A549 (cell line): ENCODE data around the gene PLAC8L1. TPM values are rescaled to one million over a fixed set of nuclear protein-coding genes. Genes with fewer than 3 reads are reported as not detected.
A peak's percentile ranks its signal among the peaks of the same experiment; 100 is the strongest.

Experiments used
- ATAC-seq, 2 experiments: fragments of 200-7000 bp in 1 of 2; fragments of >200 bp in 1 of 2; cut with Nextera tagmentation in 1 of 2; cut with Tn5 transposase in 1 of 2; 3 replicates each; pipeline versions ENCODE4 v1.8.0 to v1.9.1; 2018 to 2020; ENCODE audit warnings: mild to moderate bottlenecking in 1 of 2, moderate library complexity in 1 of 2
- CTCF ChIA-PET: fragments of 300-600 bp; sonication (Branson Sonifier 250); formaldehyde crosslinking; extraction: SDS; loops from one replicate; lab custom pipeline; 2021; ENCODE audit warnings: antibody characterized with exemption, inconsistent platforms; lab: Yijun Ruan, JAX
- POLR2A ChIA-PET: fragments of 350-600 bp; formaldehyde crosslinking; extraction: SDS; loops from one replicate; lab custom pipeline; 2021; ENCODE audit warnings: antibody characterized with exemption, inconsistent platforms; lab: Yijun Ruan, JAX
- DNase-seq, 2 experiments: peaks; one replicate each; pipeline versions ENCODE4 v3.0.0 to v3.0.0-alpha.2; 2011 to 2016; ENCODE audit warnings: low read depth in 1 of 2, low spot score in 1 of 2
- FAIRE-seq: peaks from 2 replicates; lab custom pipeline; 2011; peaks lifted over from hg19 to GRCh38; lab: Jason Lieb, UNC
- H3K27ac ChIP-seq, 2 experiments: fragments of >200 bp; sonication (Bioruptor Twin); formaldehyde crosslinking; 3 replicates each; pipeline ENCODE4 v1.5.1; 2016 to 2017
- H3K4me1 ChIP-seq: fragments of >200 bp; sonication (Bioruptor Twin); formaldehyde crosslinking; 3 replicates; pipeline ENCODE4 v1.6.1; 2016
- H3K4me2 ChIP-seq: fragments of >200 bp; sonication (Bioruptor Twin); formaldehyde crosslinking; 3 replicates; pipeline ENCODE4 v1.6.1; 2016
- H3K4me3 ChIP-seq: fragments of >200 bp; sonication (Bioruptor Twin); formaldehyde crosslinking; 3 replicates; pipeline ENCODE4 v1.5.1; 2016
- H3K9me3 ChIP-seq: fragments of >200 bp; sonication (Bioruptor Twin); formaldehyde crosslinking; 3 replicates; pipeline ENCODE4 v1.6.1; 2016
- BHLHE40 ChIP-seq: IDR thresholded peaks from 2 replicates; pipeline ENCODE4 v1.6.1; 2012; ENCODE audit warnings: low read depth, low read length, inconsistent platforms
- CEBPB ChIP-seq, 2 experiments: fragments of >200 bp in 1 of 2; sonication (Bioruptor Twin) in 1 of 2; formaldehyde crosslinking in 1 of 2; IDR thresholded peaks; 2 replicates each; pipeline ENCODE4 v1.6.1; 2012 to 2016
- EHF ChIP-seq: fragments of 250-450 bp; sonication (Bioruptor Pico); IDR thresholded peaks from 2 replicates; pipeline ENCODE4 v1.5.0; 2020; ENCODE audit warnings: mild to moderate bottlenecking
- FOSB ChIP-seq: fragments of 250-450 bp; sonication (Bioruptor Pico); IDR thresholded peaks from 2 replicates; pipeline ENCODE4 v1.5.0; 2020; ENCODE audit warnings: mild to moderate bottlenecking, moderate library complexity
- FOXS1 ChIP-seq: fragments of 250-450 bp; sonication (Bioruptor Pico); IDR thresholded peaks from 2 replicates; pipeline ENCODE4 v1.5.0; 2020; ENCODE audit warnings: mild to moderate bottlenecking, moderate library complexity
- GATA3 ChIP-seq: IDR thresholded peaks from 2 replicates; pipeline ENCODE4 v1.6.1; 2012; ENCODE audit warnings: borderline replicate concordance
- HOXB13 ChIP-seq: fragments of 250-450 bp; sonication (Bioruptor Pico); IDR thresholded peaks from 2 replicates; pipeline ENCODE4 v1.5.0; 2020; ENCODE audit warnings: low read depth, mild to moderate bottlenecking, moderate library complexity
- HOXB5 ChIP-seq: fragments of 250-450 bp; sonication (Bioruptor Pico); IDR thresholded peaks from 2 replicates; pipeline ENCODE4 v1.5.0; 2020; ENCODE audit warnings: mild to moderate bottlenecking, moderate library complexity
- JUNB ChIP-seq: fragments of >200 bp; sonication (Bioruptor Twin); formaldehyde crosslinking; IDR thresholded peaks from 2 replicates; pipeline ENCODE4 v1.6.1; 2016
- KDM1A ChIP-seq: fragments of 200-600 bp; sonication (generic); IDR thresholded peaks from 2 replicates; pipeline ENCODE4 v1.6.1; 2016; ENCODE audit warnings: low read depth, mild to moderate bottlenecking
- KDM5A ChIP-seq: fragments of 200-600 bp; sonication (generic); IDR thresholded peaks from 2 replicates; pipeline ENCODE4 v1.6.1; 2016; ENCODE audit warnings: antibody characterized with exemption, mild to moderate bottlenecking
- MAZ ChIP-seq: fragments of 150-350 bp; IDR thresholded peaks from 2 replicates; pipeline ENCODE4 v1.6.1; 2014; ENCODE audit warnings: antibody characterized with exemption, low read depth, low read length, borderline replicate concordance
- PHF8 ChIP-seq: fragments of 200-600 bp; sonication (generic); IDR thresholded peaks from 2 replicates; pipeline ENCODE4 v1.6.1; 2016; ENCODE audit warnings: low read depth, mild to moderate bottlenecking, antibody characterized with exemption, moderate library complexity, borderline replicate concordance
- RAD21 ChIP-seq, 2 experiments: fragments of >200 bp in 1 of 2; sonication (Bioruptor Twin) in 1 of 2; formaldehyde crosslinking in 1 of 2; IDR thresholded peaks in 1 of 2; conservative IDR thresholded peaks in 1 of 2; 2 replicates in 1 of 2; 3 replicates in 1 of 2; pipeline ENCODE4 v1.6.1; 2012 to 2018; ENCODE audit warnings: inconsistent platforms in 1 of 2
- RNF2 ChIP-seq: fragments of 200-600 bp; sonication (generic); IDR thresholded peaks from 2 replicates; pipeline ENCODE4 v1.6.1; 2016; ENCODE audit warnings: low read depth, mild to moderate bottlenecking, antibody characterized with exemption, moderate library complexity, borderline replicate concordance
- SMC3 ChIP-seq: fragments of >200 bp; sonication (Bioruptor Twin); formaldehyde crosslinking; IDR thresholded peaks from 3 replicates; pipeline ENCODE4 v1.6.1; 2018; ENCODE audit warnings: inconsistent platforms
- SREBF2 ChIP-seq: fragments of 450-650 bp; IDR thresholded peaks from 2 replicates; pipeline ENCODE4 v1.6.1; 2014; ENCODE audit warnings: mild to moderate bottlenecking, moderate library complexity
- TP53 ChIP-seq: fragments of 250-450 bp; sonication (Bioruptor Pico); IDR thresholded peaks from 2 replicates; pipeline ENCODE4 v1.5.0; 2021; ENCODE audit warnings: mild to moderate bottlenecking, moderate library complexity
- ZFP36 ChIP-seq: fragments of 450-650 bp; IDR thresholded peaks from 2 replicates; pipeline ENCODE4 v1.6.1; 2014; ENCODE audit warnings: borderline replicate concordance; ENCODE audit not compliant: partially characterized antibody
- WGBS: methylation state at CpG from one replicate; pipeline ENCODE4 v1.1.6; 2017; ENCODE audit errors: missing lambda C conversion rate; 5-methylcytosine and 5-hydroxymethylcytosine counted together
- polyA plus RNA-seq, 4 experiments: library from polyadenylated mRNA; depleted of rRNA in 3 of 4; stranded (reverse); fragments of >200 nt; fragmentation: RNase III in 1 of 4; extraction: RNeasy Plus Mini Kit Qiagen cat#74134 plus additional on column Dnase treatment in 1 of 4; gene quantifications; 2 replicates in 3 of 4; 3 replicates in 1 of 4; pipeline ENCODE4 v1.2.3, GENCODE V29; 2011 to 2017
- TF ChIP-seq, protein P1 (sequence below): IDR thresholded peaks from 2 replicates; pipeline ENCODE4 v1.6.1; 2012
- TF ChIP-seq, protein P2 (sequence below): fragments of >200 bp; sonication (Bioruptor Twin); formaldehyde crosslinking; IDR thresholded peaks from 3 replicates; pipeline ENCODE4 v1.5.1; 2016
- TF ChIP-seq, protein P3 (sequence below): IDR thresholded peaks from 2 replicates; pipeline ENCODE4 v1.6.1; 2012; ENCODE audit warnings: low read depth, borderline replicate concordance

The PLAC8L1 gene
- polyA plus RNA-seq, 2 of the 4 experiments (the other 2 are of a cell fraction) = 0.41 to 0.70 TPM

DNA sequence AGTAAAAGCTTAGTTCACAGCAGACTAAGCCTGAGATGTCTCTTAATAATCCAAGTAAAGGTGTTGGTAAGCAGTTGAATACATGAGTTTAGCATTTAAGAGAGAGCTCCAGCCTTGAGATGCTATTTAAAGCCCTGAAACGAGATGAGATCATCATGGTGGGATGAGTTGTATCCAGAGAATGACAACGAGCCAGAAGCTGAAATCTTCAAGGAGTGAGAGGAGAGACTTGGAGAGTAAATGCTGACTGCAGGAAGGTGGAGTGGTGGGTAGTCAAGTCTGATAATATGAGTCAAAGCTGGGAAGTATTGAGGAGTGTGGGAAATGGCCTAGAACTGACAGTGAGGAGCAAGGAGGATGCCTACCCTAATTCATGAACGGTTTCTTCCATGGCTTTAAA, 53.7 kb downstream of the PLAC8L1 start:
- Histone ChIP-seq H3K4me3 (no peak overlapping the region), H3K4me1 (peaks cover 5% of the 10 kb centered on the region; the same call in 2 of the 3 replicates), H3K9me3 (no peaks in the 10 kb centered on the region), H3K27ac (no peak overlapping the region), H3K4me2 (no peak overlapping the region)
- 50% methylated on average over 3 of the region's 3 CpGs for WGBS
- CTCF ChIA-PET = interaction anchor here (0.7 to 8.4 kb wide), 12 partner anchors 10 to 1847 kb away, joined by 3 to 81 read pairs (median 6); partner anchors contain the start of gene PRELID2
- no peak for FAIRE-seq
- TF ChIP-seq RNF2 = no peak
- no peak for TF ChIP-seq ZFP36
- TF ChIP-seq EHF (CRISPR knock-in tag) = no peak
- TF ChIP-seq SREBF2 = no peak
- TF ChIP-seq FOSB (CRISPR knock-in tag) = no peak
- no peak for TF ChIP-seq PHF8
- no peak for ATAC-seq
- POLR2A ChIA-PET = no interaction called here
- DNase-seq = no peak

DNA sequence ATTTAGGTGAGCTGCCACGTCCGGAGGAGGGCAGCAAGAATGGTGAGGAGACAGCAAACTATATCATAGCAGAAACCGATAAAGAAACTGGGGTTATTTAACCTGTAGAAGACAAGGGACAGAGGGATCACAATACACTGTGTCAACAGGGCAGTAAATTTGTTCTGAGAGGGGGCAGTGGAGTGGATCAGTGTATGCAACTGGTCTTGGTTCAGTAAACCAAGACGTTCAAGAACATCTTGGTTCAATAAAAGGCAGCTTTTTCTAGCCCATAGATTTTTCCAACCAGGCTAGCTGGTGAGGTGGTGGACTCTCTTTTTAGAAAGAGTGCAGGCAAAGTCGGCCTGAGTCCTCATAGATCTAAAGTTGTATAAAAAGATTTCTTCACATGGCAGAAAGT, 55.3 kb downstream of the PLAC8L1 start:
- ChIA-PET POLR2A (no interaction called here), CTCF (interaction anchor here (0.6 to 8.4 kb wide), 12 partner anchors 9 to 1846 kb away, joined by 3 to 81 read pairs (median 7); no protein-coding TSS in a partner anchor)
- TF ChIP-seq GATA3 (no peak), MAZ (no peak), KDM1A (no peak), FOSB (CRISPR knock-in tag) (no peak), BHLHE40 (no peak), JUNB (no peak)
- TF ChIP-seq, protein P1, sequence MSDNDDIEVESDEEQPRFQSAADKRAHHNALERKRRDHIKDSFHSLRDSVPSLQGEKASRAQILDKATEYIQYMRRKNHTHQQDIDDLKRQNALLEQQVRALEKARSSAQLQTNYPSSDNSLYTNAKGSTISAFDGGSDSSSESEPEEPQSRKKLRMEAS = no peak
- DNase-seq (no peak), ATAC-seq (no peak), FAIRE-seq (no peak)
- Histone ChIP-seq H3K9me3 (no peaks in the 10 kb centered on the region), H3K4me2 (no peak overlapping the region), H3K27ac (no peak overlapping the region), H3K4me3 (no peak overlapping the region), H3K4me1 (peaks cover 5% of the 10 kb centered on the region; the same call in 2 of the 3 replicates)
- WGBS = 50% methylated on average over 5 of the region's 5 CpGs

DNA sequence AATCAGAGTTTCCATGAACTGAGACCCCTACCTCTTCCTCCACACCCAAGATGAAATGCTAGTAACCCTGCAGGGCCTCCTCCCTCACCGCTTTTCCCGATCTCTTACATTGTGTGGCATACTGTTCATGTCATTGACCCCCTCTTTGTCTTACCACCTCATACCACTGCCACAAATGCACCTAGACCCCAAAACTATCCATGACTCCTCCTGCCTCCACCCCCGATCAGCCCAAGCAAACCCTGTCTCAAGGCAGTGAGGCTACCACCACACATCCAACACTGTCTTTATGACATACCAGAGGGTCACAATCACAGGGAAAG, 55.7 kb downstream of the PLAC8L1 start:
- Histone ChIP-seq H3K4me3 (no peak overlapping the region), H3K4me1 (peaks cover 5% of the 10 kb centered on the region; the same call in 2 of the 3 replicates), H3K9me3 (no peaks in the 10 kb centered on the region), H3K27ac (0 out of 6 replicates have a peak overlapping the region, but pooled peaks of 1 of the 2 experiments have one; percentile 52), H3K4me2 (no peak overlapping the region)
- ChIA-PET CTCF (interaction anchor here (0.8 to 8.4 kb wide), 15 partner anchors 9 to 1845 kb away, joined by 3 to 81 read pairs (median 7); no protein-coding TSS in a partner anchor), POLR2A (no interaction called here)
- DNase-seq (no peak), ATAC-seq (peak; percentile 9 to 55; a peak in 3 of 6 replicates), FAIRE-seq (no peak)
- no peak for TF ChIP-seq FOXS1 (CRISPR knock-in tag)
- TF ChIP-seq, protein P2, sequence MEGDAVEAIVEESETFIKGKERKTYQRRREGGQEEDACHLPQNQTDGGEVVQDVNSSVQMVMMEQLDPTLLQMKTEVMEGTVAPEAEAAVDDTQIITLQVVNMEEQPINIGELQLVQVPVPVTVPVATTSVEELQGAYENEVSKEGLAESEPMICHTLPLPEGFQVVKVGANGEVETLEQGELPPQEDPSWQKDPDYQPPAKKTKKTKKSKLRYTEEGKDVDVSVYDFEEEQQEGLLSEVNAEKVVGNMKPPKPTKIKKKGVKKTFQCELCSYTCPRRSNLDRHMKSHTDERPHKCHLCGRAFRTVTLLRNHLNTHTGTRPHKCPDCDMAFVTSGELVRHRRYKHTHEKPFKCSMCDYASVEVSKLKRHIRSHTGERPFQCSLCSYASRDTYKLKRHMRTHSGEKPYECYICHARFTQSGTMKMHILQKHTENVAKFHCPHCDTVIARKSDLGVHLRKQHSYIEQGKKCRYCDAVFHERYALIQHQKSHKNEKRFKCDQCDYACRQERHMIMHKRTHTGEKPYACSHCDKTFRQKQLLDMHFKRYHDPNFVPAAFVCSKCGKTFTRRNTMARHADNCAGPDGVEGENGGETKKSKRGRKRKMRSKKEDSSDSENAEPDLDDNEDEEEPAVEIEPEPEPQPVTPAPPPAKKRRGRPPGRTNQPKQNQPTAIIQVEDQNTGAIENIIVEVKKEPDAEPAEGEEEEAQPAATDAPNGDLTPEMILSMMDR = peak; percentile 3; the same call in 1 of the 3 replicates
- 2% methylated on average over 3 of the region's 3 CpGs for WGBS

DNA sequence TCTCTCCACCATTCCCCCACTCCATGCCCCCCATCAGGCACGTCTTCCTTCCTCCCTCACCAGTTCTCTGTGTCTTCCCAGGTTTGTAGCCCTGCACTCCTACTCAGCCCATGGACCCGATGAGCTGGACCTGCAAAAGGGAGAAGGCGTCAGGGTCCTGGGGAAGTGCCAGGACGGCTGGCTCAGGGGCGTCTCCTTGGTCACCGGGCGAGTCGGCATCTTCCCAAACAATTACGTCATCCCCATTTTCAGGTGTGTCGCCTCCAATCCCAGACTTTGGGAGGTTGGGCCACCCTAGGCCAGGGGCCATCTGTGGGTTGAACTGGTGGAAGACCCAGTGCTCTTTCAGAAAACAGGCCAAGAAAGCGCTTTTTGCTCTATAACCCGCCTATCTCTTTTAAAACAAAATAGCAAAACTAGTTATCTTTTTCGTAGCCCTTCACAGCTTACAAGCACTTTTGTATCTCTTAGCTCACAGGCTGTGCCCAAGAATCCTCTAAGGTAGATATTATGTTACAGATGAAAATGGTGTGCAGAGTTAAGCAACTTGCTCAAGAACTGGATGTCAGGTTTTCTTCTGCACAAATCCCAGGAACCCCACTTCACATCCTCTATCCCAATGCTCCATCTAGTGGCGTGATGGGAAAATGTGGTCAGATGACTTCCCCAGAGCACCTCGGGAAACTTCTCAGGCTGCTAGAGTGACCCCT, 56.2 kb downstream of the PLAC8L1 start:
- TF ChIP-seq, protein P2 = peak; percentile 91
- TF ChIP-seq CEBPB (IDR thresholded peaks at IDR 0.05) = peak in 1 of 2 experiments; percentile 56; a peak in 3 of 4 replicates
- TF ChIP-seq SMC3 = peak; percentile 82
- TF ChIP-seq, protein P3, sequence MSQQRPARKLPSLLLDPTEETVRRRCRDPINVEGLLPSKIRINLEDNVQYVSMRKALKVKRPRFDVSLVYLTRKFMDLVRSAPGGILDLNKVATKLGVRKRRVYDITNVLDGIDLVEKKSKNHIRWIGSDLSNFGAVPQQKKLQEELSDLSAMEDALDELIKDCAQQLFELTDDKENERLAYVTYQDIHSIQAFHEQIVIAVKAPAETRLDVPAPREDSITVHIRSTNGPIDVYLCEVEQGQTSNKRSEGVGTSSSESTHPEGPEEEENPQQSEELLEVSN = no peak
- peak; percentile 96 to 97 for TF ChIP-seq RAD21 (conservative IDR thresholded peaks at IDR 0.05 in 1 of 2, IDR thresholded peaks at IDR 0.05 in 1 of 2)
- TF ChIP-seq EHF (CRISPR knock-in tag) = no peak
- TF ChIP-seq KDM5A = no peak
- no peak for TF ChIP-seq TP53 (CRISPR knock-in tag)
- no peak for TF ChIP-seq HOXB5 (CRISPR knock-in tag)
- TF ChIP-seq HOXB13 (CRISPR knock-in tag) = no peak
- ATAC-seq = peak; percentile 86 to 94
- WGBS = 70% methylated on average over 15 of the region's 15 CpGs
- peak; percentile 76 to 81 for DNase-seq
- POLR2A ChIA-PET = no interaction called here
- no peak overlapping the region for H3K4me3 ChIP-seq
- no peak overlapping the region for H3K4me2 ChIP-seq
- FAIRE-seq = no peak
- CTCF ChIA-PET = interaction anchor here (0.7 to 8.4 kb wide), 24 partner anchors 9 to 1845 kb away, joined by 3 to 81 read pairs (median 4); no protein-coding TSS in a partner anchor
- peaks cover 5% of the 10 kb centered on the region; the same call in 2 of the 3 replicates for H3K4me1 ChIP-seq
- no peaks in the 10 kb centered on the region for H3K9me3 ChIP-seq
- H3K27ac ChIP-seq = peak overlapping the region in 1 of 2 experiments; percentile 52; a peak in 2 of 6 replicates
